ENCODE measurements around the gene TPCN2.

The TPCN2 gene

GRCh38 chr11:69092263-69092662 is 43.5 kb downstream of the TPCN2 start:
- DNase-seq (ENCODE audit: low read depth in 1 of 2, low spot score in 1 of 2) = no peak

- DNase-seq (ENCODE audit: low read depth in 1 of 2, low spot score in 1 of 2) = no peak
These were observed 44.4 kb downstream of the TPCN2 start for GRCh38 chr11:69093106-69093505.

- no peak for DNase-seq (ENCODE audit: low read depth in 1 of 2, low spot score in 1 of 2)
These were observed 45.6 kb downstream of the TPCN2 start for GRCh38 chr11:69094111-69094914.

GRCh38 chr11:69094915-69095290 is 46.2 kb downstream of the TPCN2 start:
- no peak for DNase-seq (ENCODE audit: low read depth in 1 of 2, low spot score in 1 of 2)

- no peak for DNase-seq (ENCODE audit: low read depth in 1 of 2, low spot score in 1 of 2)
These were observed 46.6 kb downstream of the TPCN2 start for GRCh38 chr11:69095300-69095699.

- no peak for DNase-seq (ENCODE audit: low read depth in 1 of 2, low spot score in 1 of 2)
These were observed 47.7 kb downstream of the TPCN2 start for GRCh38 chr11:69096473-69096872.

- no peak for DNase-seq (ENCODE audit: low read depth in 1 of 2, low spot score in 1 of 2)
These were observed 48.5 kb downstream of the TPCN2 start for GRCh38 chr11:69097263-69097662.

GRCh38 chr11:69099180-69099579 is 50.4 kb downstream of the TPCN2 start:
- DNase-seq (ENCODE audit: low read depth in 1 of 2, low spot score in 1 of 2) = no peak

- no peak for DNase-seq (ENCODE audit: low read depth in 1 of 2, low spot score in 1 of 2)
These were observed 51.9 kb downstream of the TPCN2 start for GRCh38 chr11:69100454-69101114.

- DNase-seq (ENCODE audit: low read depth in 1 of 2, low spot score in 1 of 2) = peak; percentile 50 to 57
These were observed 52.5 kb downstream of the TPCN2 start for GRCh38 chr11:69101115-69101791.

- DNase-seq (ENCODE audit: low read depth in 1 of 2, low spot score in 1 of 2) = no peak
These were observed 53.3 kb downstream of the TPCN2 start for GRCh38 chr11:69101792-69102695.

- DNase-seq (ENCODE audit: low read depth in 1 of 2, low spot score in 1 of 2) = no peak
These were observed 54.2 kb downstream of the TPCN2 start for GRCh38 chr11:69102732-69103615.

GRCh38 chr11:69104212-69104855 is 55.6 kb downstream of the TPCN2 start:
- DNase-seq (ENCODE audit: low read depth in 1 of 2, low spot score in 1 of 2) = no peak

GRCh38 chr11:69104856-69105395 is 56.2 kb downstream of the TPCN2 start:
- no peak for DNase-seq (ENCODE audit: low read depth in 1 of 2, low spot score in 1 of 2)

GRCh38 chr11:69105461-69106030 is 56.8 kb downstream of the TPCN2 start:
- DNase-seq (ENCODE audit: low read depth in 1 of 2, low spot score in 1 of 2) = no peak

- no peak for DNase-seq (ENCODE audit: low read depth in 1 of 2, low spot score in 1 of 2)
These were observed 57.5 kb downstream of the TPCN2 start for GRCh38 chr11:69106031-69106811.

GRCh38 chr11:69107413-69107812 is 58.7 kb downstream of the TPCN2 start:
- DNase-seq (ENCODE audit: low read depth in 1 of 2, low spot score in 1 of 2) = no peak

GRCh38 chr11:69108030-69108429 is 59.3 kb downstream of the TPCN2 start:
- no peak for DNase-seq (ENCODE audit: low read depth in 1 of 2, low spot score in 1 of 2)
